A549 (cell line): ENCODE data around the gene GRIK1. TPM values are rescaled to one million over a fixed set of nuclear protein-coding genes. Genes with fewer than 3 reads are reported as not detected.

Experiments
- ATAC-seq, 2 experiments: fragments of 200-7000 bp in 1 of 2; fragments of >200 bp in 1 of 2; cut with Nextera tagmentation in 1 of 2; cut with Tn5 transposase in 1 of 2; 3 replicates each; pipeline versions ENCODE4 v1.8.0 to v1.9.1; 2018 to 2020; ENCODE audit warnings: mild to moderate bottlenecking in 1 of 2, moderate library complexity in 1 of 2
- CTCF ChIA-PET: fragments of 300-600 bp; sonication (Branson Sonifier 250); formaldehyde crosslinking; extraction: SDS; loops from one replicate; lab custom pipeline; 2021; ENCODE audit warnings: antibody characterized with exemption, inconsistent platforms; lab: Yijun Ruan, JAX
- POLR2A ChIA-PET: fragments of 350-600 bp; formaldehyde crosslinking; extraction: SDS; loops from one replicate; lab custom pipeline; 2021; ENCODE audit warnings: antibody characterized with exemption, inconsistent platforms; lab: Yijun Ruan, JAX
- DNase-seq, 2 experiments: peaks; one replicate each; pipeline versions ENCODE4 v3.0.0 to v3.0.0-alpha.2; 2011 to 2016; ENCODE audit warnings: low read depth in 1 of 2, low spot score in 1 of 2
- FAIRE-seq: peaks from 2 replicates; lab custom pipeline; 2011; peaks lifted over from hg19 to GRCh38; lab: Jason Lieb, UNC
- H3K27ac ChIP-seq, 2 experiments: fragments of >200 bp; sonication (Bioruptor Twin); formaldehyde crosslinking; 3 replicates each; pipeline ENCODE4 v1.5.1; 2016 to 2017
- H3K4me1 ChIP-seq: fragments of >200 bp; sonication (Bioruptor Twin); formaldehyde crosslinking; 3 replicates; pipeline ENCODE4 v1.6.1; 2016
- H3K4me2 ChIP-seq: fragments of >200 bp; sonication (Bioruptor Twin); formaldehyde crosslinking; 3 replicates; pipeline ENCODE4 v1.6.1; 2016
- H3K4me3 ChIP-seq: fragments of >200 bp; sonication (Bioruptor Twin); formaldehyde crosslinking; 3 replicates; pipeline ENCODE4 v1.5.1; 2016
- H3K9me3 ChIP-seq: fragments of >200 bp; sonication (Bioruptor Twin); formaldehyde crosslinking; 3 replicates; pipeline ENCODE4 v1.6.1; 2016
- ATOH8 ChIP-seq: fragments of 250-450 bp; sonication (Bioruptor Pico); IDR thresholded peaks from 2 replicates; pipeline ENCODE4 v1.5.0; 2020; ENCODE audit warnings: low read depth, mild to moderate bottlenecking, moderate library complexity
- BHLHE40 ChIP-seq: IDR thresholded peaks from 2 replicates; pipeline ENCODE4 v1.6.1; 2012; ENCODE audit warnings: low read depth, low read length, inconsistent platforms
- CBX8 ChIP-seq: fragments of 200-600 bp; sonication (generic); IDR thresholded peaks from 2 replicates; pipeline ENCODE4 v1.6.1; 2016
- CEBPB ChIP-seq, 2 experiments: fragments of >200 bp in 1 of 2; sonication (Bioruptor Twin) in 1 of 2; formaldehyde crosslinking in 1 of 2; IDR thresholded peaks; 2 replicates each; pipeline ENCODE4 v1.6.1; 2012 to 2016
- CTCF ChIP-seq: fragments of >200 bp; sonication (Bioruptor Twin); formaldehyde crosslinking; IDR thresholded peaks from 3 replicates; pipeline ENCODE4 v1.5.1; 2016
- E2F6 ChIP-seq: IDR thresholded peaks from 2 replicates; pipeline ENCODE4 v1.6.1; 2012; ENCODE audit warnings: low read depth, borderline replicate concordance
- EHMT2 ChIP-seq: fragments of 200-600 bp; sonication (generic); IDR thresholded peaks from 2 replicates; pipeline ENCODE4 v1.6.1; 2016; ENCODE audit warnings: antibody characterized with exemption, low read depth, mild to moderate bottlenecking, moderate library complexity
- ELK1 ChIP-seq: fragments of 150-350 bp; IDR thresholded peaks from 2 replicates; pipeline ENCODE4 v1.6.1; 2014; ENCODE audit warnings: low read depth, mild to moderate bottlenecking, low read length
- ESRRA ChIP-seq: fragments of 150-350 bp; IDR thresholded peaks from 2 replicates; pipeline ENCODE4 v1.6.1; 2014; ENCODE audit warnings: mild to moderate bottlenecking, low read length, borderline replicate concordance
- FOSL2 ChIP-seq, 2 experiments: fragments of 450-650 bp in 1 of 2; fragments of >200 bp in 1 of 2; sonication (Bioruptor Twin) in 1 of 2; formaldehyde crosslinking; IDR thresholded peaks; 2 replicates each; pipeline versions ENCODE4 v1.5.0 to v1.6.1; 2016 to 2020; ENCODE audit warnings: mild to moderate bottlenecking in 1 of 2, moderate library complexity in 1 of 2
- FOXS1 ChIP-seq: fragments of 250-450 bp; sonication (Bioruptor Pico); IDR thresholded peaks from 2 replicates; pipeline ENCODE4 v1.5.0; 2020; ENCODE audit warnings: mild to moderate bottlenecking, moderate library complexity
- HDAC2 ChIP-seq: fragments of 200-600 bp; sonication (generic); IDR thresholded peaks from 2 replicates; pipeline ENCODE4 v1.6.1; 2016
- HOXA7 ChIP-seq: fragments of 250-450 bp; sonication (Bioruptor Pico); IDR thresholded peaks from 2 replicates; pipeline ENCODE4 v1.5.0; 2020; ENCODE audit warnings: mild to moderate bottlenecking, moderate library complexity
- JUNB ChIP-seq: fragments of >200 bp; sonication (Bioruptor Twin); formaldehyde crosslinking; IDR thresholded peaks from 2 replicates; pipeline ENCODE4 v1.6.1; 2016
- KDM1A ChIP-seq: fragments of 200-600 bp; sonication (generic); IDR thresholded peaks from 2 replicates; pipeline ENCODE4 v1.6.1; 2016; ENCODE audit warnings: low read depth, mild to moderate bottlenecking
- MAFK ChIP-seq: fragments of 450-650 bp; IDR thresholded peaks from 2 replicates; pipeline ENCODE4 v1.6.1; 2014; ENCODE audit not compliant: partially characterized antibody
- PHF8 ChIP-seq: fragments of 200-600 bp; sonication (generic); IDR thresholded peaks from 2 replicates; pipeline ENCODE4 v1.6.1; 2016; ENCODE audit warnings: low read depth, mild to moderate bottlenecking, antibody characterized with exemption, moderate library complexity, borderline replicate concordance
- RAD21 ChIP-seq, 2 experiments: fragments of >200 bp in 1 of 2; sonication (Bioruptor Twin) in 1 of 2; formaldehyde crosslinking in 1 of 2; IDR thresholded peaks in 1 of 2; conservative IDR thresholded peaks in 1 of 2; 2 replicates in 1 of 2; 3 replicates in 1 of 2; pipeline ENCODE4 v1.6.1; 2012 to 2018; ENCODE audit warnings: inconsistent platforms in 1 of 2
- RARB ChIP-seq: fragments of 250-450 bp; sonication (Bioruptor Pico); IDR thresholded peaks from 2 replicates; pipeline ENCODE4 v1.8.0; 2021; ENCODE audit warnings: mild to moderate bottlenecking, moderate library complexity
- RNF2 ChIP-seq: fragments of 200-600 bp; sonication (generic); IDR thresholded peaks from 2 replicates; pipeline ENCODE4 v1.6.1; 2016; ENCODE audit warnings: low read depth, mild to moderate bottlenecking, antibody characterized with exemption, moderate library complexity, borderline replicate concordance
- SREBF2 ChIP-seq: fragments of 450-650 bp; IDR thresholded peaks from 2 replicates; pipeline ENCODE4 v1.6.1; 2014; ENCODE audit warnings: mild to moderate bottlenecking, moderate library complexity
- TFCP2L1 ChIP-seq: fragments of 250-450 bp; sonication (Bioruptor Pico); IDR thresholded peaks from 2 replicates; pipeline ENCODE4 v1.5.0; 2021; ENCODE audit warnings: mild to moderate bottlenecking
- WGBS: methylation state at CpG from one replicate; pipeline ENCODE4 v1.1.6; 2017; ENCODE audit errors: missing lambda C conversion rate; 5-methylcytosine and 5-hydroxymethylcytosine counted together
- polyA plus RNA-seq, 4 experiments: library from polyadenylated mRNA; depleted of rRNA in 3 of 4; stranded (reverse); fragments of >200 nt; fragmentation: RNase III in 1 of 4; extraction: RNeasy Plus Mini Kit Qiagen cat#74134 plus additional on column Dnase treatment in 1 of 4; gene quantifications; 2 replicates in 3 of 4; 3 replicates in 1 of 4; pipeline ENCODE4 v1.2.3, GENCODE V29; 2011 to 2017

Gene GRIK1
- polyA plus RNA-seq, 2 of the 4 experiments (the other 2 are of a cell fraction): not detected

GRCh38 chr21:29499229-29499628 lies 440.6 kb downstream of the GRIK1 start (continued):
- no peak for TF ChIP-seq ESRRA
- no peak for TF ChIP-seq BHLHE40
- no peak for TF ChIP-seq FOXS1 (CRISPR knock-in tag)
- TF ChIP-seq, all 56 proteins: peak for 0

GRCh38 chr21:29496337-29496736 lies 443.5 kb downstream of the GRIK1 start:
- 8% methylated on average over 1 of the region's 1 CpG for WGBS
- ATAC-seq: no peak
- Histone ChIP-seq H3K4me3 (no peak overlapping the region), H3K9me3 (no peaks in the 10 kb centered on the region)
- FAIRE-seq: no peak
- TF ChIP-seq JUNB (no peak), TFCP2L1 (no peak), PHF8 (no peak), MAFK (no peak), SREBF2 (no peak), FOSL2 (IDR thresholded peaks at IDR 0.05) (no peak), FOSL2 (CRISPR knock-in tag; IDR thresholded peaks at IDR 0.05) (no peak), CBX8 (no peak), RARB (CRISPR knock-in tag) (no peak), RNF2 (no peak), HOXA7 (no peak), EHMT2 (no peak), E2F6 (no peak), HDAC2 (no peak), CTCF (no peak), CEBPB (IDR thresholded peaks at IDR 0.05) (no peak)
- TF ChIP-seq, all 56 proteins: peak for 0
- ChIA-PET POLR2A (no interaction called here), CTCF (no interaction called here)
- Histone ChIP-seq H3K27ac (no peak overlapping the region), H3K4me1 (no peaks in the 10 kb centered on the region), H3K4me2 (no peak overlapping the region)
- no peak for DNase-seq

DNA sequence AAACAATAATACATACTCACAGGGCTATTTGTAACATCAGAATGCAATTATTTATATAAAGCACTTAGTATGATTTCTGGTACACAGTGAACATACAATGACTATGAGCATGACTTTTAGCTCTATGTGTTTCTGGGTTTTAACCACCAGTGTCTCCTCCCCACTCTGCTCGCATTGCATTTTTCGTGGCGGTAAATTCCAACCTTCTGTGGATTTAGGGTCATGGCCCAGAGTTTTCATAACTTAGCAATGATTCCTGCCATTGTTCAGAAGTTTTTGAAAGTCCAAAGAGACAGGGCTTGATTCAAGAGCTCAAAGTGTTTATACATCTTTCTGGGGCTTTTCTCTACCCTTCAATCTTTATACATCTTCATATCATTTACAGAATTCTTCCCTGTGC lies 449.8 kb downstream of the GRIK1 start:
- Histone ChIP-seq H3K27ac (no peak overlapping the region), H3K9me3 (no peaks in the 10 kb centered on the region), H3K4me1 (no peaks in the 10 kb centered on the region), H3K4me2 (no peak overlapping the region), H3K4me3 (no peak overlapping the region)
- POLR2A ChIA-PET: no interaction called here
- ATAC-seq (no peak), DNase-seq (no peak), FAIRE-seq (no peak)
- WGBS: 73% methylated on average over 3 of the region's 3 CpGs
- CTCF ChIA-PET: no interaction called here
- TF ChIP-seq ELK1: no peak
- TF ChIP-seq ATOH8 (CRISPR knock-in tag): no peak
- TF ChIP-seq RAD21 (conservative IDR thresholded peaks at IDR 0.05 in 1 of 2, IDR thresholded peaks at IDR 0.05 in 1 of 2): no peak
- no peak for TF ChIP-seq KDM1A
